Measurements from ENCODE around the gene ST6GALNAC4.
A peak's percentile ranks its signal among the peaks of the same experiment; 100 is the strongest.

The ST6GALNAC4 gene

DNA sequence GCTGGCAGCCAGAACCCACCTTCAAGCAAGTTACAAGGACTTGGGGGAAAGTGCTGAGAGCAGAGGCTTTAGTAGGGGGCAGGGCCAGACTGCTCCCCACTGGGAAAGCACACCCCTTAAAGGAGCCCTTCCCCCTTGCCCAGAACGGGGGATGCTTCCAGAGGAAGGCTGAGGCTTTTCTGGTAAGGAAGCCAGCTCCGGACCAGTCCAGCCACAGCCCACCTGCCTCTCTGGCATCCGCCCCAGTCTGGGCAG lies 25.0 kb upstream of the ST6GALNAC4 start:
- no peak for DNase-seq (ENCODE audit: low spot score)
- Mint-ChIP-seq H3K4me1 (ENCODE audit: low read depth) (peaks cover 27% of the 10 kb centered on the region), H3K9me3 (no peaks in the 10 kb centered on the region), H3K36me3 (ENCODE audit: low read depth) (peaks cover 74% of the 10 kb centered on the region), H3K4me3 (no peak overlapping the region), H3K27ac (peak overlapping the region; percentile 55), H3K27me3 (ENCODE audit: low read depth) (peaks cover 4% of the 10 kb centered on the region)

GRCh38 chr9:127941062-127941960 lies 24.5 kb upstream of the ST6GALNAC4 start:
- H3K4me1 Mint-ChIP-seq (ENCODE audit: low read depth) = peaks cover 33% of the 10 kb centered on the region
- peaks cover 4% of the 10 kb centered on the region for H3K27me3 Mint-ChIP-seq (ENCODE audit: low read depth)
- DNase-seq (ENCODE audit: low spot score) = no peak
- no peak overlapping the region for H3K4me3 Mint-ChIP-seq
- no peaks in the 10 kb centered on the region for H3K9me3 Mint-ChIP-seq
- H3K27ac Mint-ChIP-seq = peak overlapping the region; percentile 55
- peaks cover 76% of the 10 kb centered on the region for H3K36me3 Mint-ChIP-seq (ENCODE audit: low read depth)

- peaks cover 4% of the 10 kb centered on the region for H3K27me3 Mint-ChIP-seq (ENCODE audit: low read depth)
These were observed 23.8 kb upstream of the ST6GALNAC4 start for GRCh38 chr9:127940593-127940992.

DNA sequence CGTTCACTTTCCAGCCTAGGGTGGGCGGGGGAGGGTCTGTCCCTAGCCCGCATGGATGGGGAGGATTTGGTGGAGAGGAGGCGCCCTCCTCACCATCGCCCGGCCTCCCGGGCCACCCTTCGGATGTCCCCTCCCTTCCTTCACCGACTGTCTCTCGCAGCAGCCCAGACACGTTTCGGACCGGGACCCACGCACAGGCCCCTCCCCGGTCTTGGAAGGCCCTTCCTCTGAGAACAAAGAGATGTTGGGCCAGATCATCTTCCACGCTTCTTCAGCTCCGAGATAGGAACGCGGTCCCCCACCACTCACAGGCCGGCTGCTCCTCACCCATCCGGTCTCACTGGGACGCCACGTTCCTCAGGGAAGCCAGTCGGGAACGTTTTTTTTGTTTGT lies 21.5 kb upstream of the ST6GALNAC4 start:
- peak overlapping the region; percentile 59 for H3K27ac Mint-ChIP-seq
- no peak for DNase-seq (ENCODE audit: low spot score)
- peaks cover 75% of the 10 kb centered on the region for H3K36me3 Mint-ChIP-seq (ENCODE audit: low read depth)
- H3K27me3 Mint-ChIP-seq (ENCODE audit: low read depth) = peaks cover 4% of the 10 kb centered on the region
- H3K4me1 Mint-ChIP-seq (ENCODE audit: low read depth) = peaks cover 43% of the 10 kb centered on the region
- H3K9me3 Mint-ChIP-seq = no peaks in the 10 kb centered on the region
- peak overlapping the region; percentile 65 for H3K4me3 Mint-ChIP-seq

More at GRCh38 chr9:127940593-127940992, 23.8 kb upstream of the ST6GALNAC4 start:
- H3K4me3 Mint-ChIP-seq = no peak overlapping the region
- H3K4me1 Mint-ChIP-seq (ENCODE audit: low read depth) = peaks cover 40% of the 10 kb centered on the region
- H3K27ac Mint-ChIP-seq = peak overlapping the region; percentile 16
- peaks cover 81% of the 10 kb centered on the region for H3K36me3 Mint-ChIP-seq (ENCODE audit: low read depth)
- no peaks in the 10 kb centered on the region for H3K9me3 Mint-ChIP-seq
- no peak for DNase-seq (ENCODE audit: low spot score)

- Mint-ChIP-seq H3K9me3 (no peaks in the 10 kb centered on the region), H3K27me3 (ENCODE audit: low read depth) (peaks cover 4% of the 10 kb centered on the region), H3K27ac (peak within 1 kb of the TSS; percentile 96), H3K4me3 (peak within 1 kb of the TSS; percentile 95), H3K36me3 (ENCODE audit: low read depth) (peaks cover 74% of the 10 kb centered on the region), H3K4me1 (ENCODE audit: low read depth) (peaks cover 42% of the 10 kb centered on the region)
- peak; percentile 86 for DNase-seq (ENCODE audit: low spot score)
These were observed 20.8 kb upstream of the ST6GALNAC4 start, which contains the start of gene DPM2 for GRCh38 chr9:127937388-127938297. Gene DPM2 (minus strand): TSS chr9:127937854. CDS start chr9:127937820, 34 bp downstream.

DNA sequence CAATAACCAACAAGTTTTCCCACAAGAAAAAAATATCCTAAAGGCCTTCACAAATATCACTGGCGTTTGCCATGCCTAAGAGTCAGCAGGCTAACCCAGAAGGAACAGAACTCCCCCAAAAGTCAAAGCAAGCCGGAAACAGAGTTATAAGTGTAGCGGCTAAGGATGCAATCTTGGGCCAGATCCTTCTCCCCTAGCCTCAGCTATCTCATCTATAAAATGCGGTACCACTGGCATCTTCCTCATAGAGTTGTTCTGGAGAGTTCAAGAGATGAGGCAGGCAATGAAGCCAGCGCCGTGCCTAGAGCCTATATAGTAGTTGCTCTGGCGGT lies 20.2 kb upstream of the ST6GALNAC4 start:
- Mint-ChIP-seq H3K4me1 (ENCODE audit: low read depth) (peaks cover 42% of the 10 kb centered on the region), H3K27me3 (ENCODE audit: low read depth) (peaks cover 4% of the 10 kb centered on the region), H3K4me3 (peak overlapping the region; percentile 95), H3K9me3 (no peaks in the 10 kb centered on the region), H3K27ac (peak overlapping the region; percentile 96), H3K36me3 (ENCODE audit: low read depth) (peaks cover 68% of the 10 kb centered on the region)
- DNase-seq (ENCODE audit: low spot score) = no peak

GRCh38 chr9:127936347-127936852 lies 19.6 kb upstream of the ST6GALNAC4 start:
- H3K4me1 Mint-ChIP-seq (ENCODE audit: low read depth) = peaks cover 44% of the 10 kb centered on the region
- H3K9me3 Mint-ChIP-seq = no peaks in the 10 kb centered on the region
- H3K27ac Mint-ChIP-seq = peak overlapping the region; percentile 87
- H3K27me3 Mint-ChIP-seq (ENCODE audit: low read depth) = peaks cover 4% of the 10 kb centered on the region
- no peak for DNase-seq (ENCODE audit: low spot score)
- H3K4me3 Mint-ChIP-seq = peak overlapping the region; percentile 95
- peaks cover 62% of the 10 kb centered on the region for H3K36me3 Mint-ChIP-seq (ENCODE audit: low read depth)

- no peaks in the 10 kb centered on the region for H3K9me3 Mint-ChIP-seq
- H3K27me3 Mint-ChIP-seq (ENCODE audit: low read depth) = peaks cover 4% of the 10 kb centered on the region
- peaks cover 56% of the 10 kb centered on the region for H3K36me3 Mint-ChIP-seq (ENCODE audit: low read depth)
- peak overlapping the region; percentile 87 for H3K27ac Mint-ChIP-seq
- H3K4me3 Mint-ChIP-seq = peak overlapping the region; percentile 95
- peaks cover 49% of the 10 kb centered on the region for H3K4me1 Mint-ChIP-seq (ENCODE audit: low read depth)
- DNase-seq (ENCODE audit: low spot score) = peak; percentile 50
These were observed 19.0 kb upstream of the ST6GALNAC4 start for GRCh38 chr9:127935765-127936221.

- no peaks in the 10 kb centered on the region for H3K9me3 Mint-ChIP-seq
- H3K4me3 Mint-ChIP-seq = peak overlapping the region; percentile 21
- no peak for DNase-seq (ENCODE audit: low spot score)
- peaks cover 47% of the 10 kb centered on the region for H3K4me1 Mint-ChIP-seq (ENCODE audit: low read depth)
- H3K36me3 Mint-ChIP-seq (ENCODE audit: low read depth) = peaks cover 47% of the 10 kb centered on the region
- H3K27me3 Mint-ChIP-seq (ENCODE audit: low read depth) = peaks cover 5% of the 10 kb centered on the region
- H3K27ac Mint-ChIP-seq = peak overlapping the region; percentile 18
These were observed 18.1 kb upstream of the ST6GALNAC4 start for GRCh38 chr9:127934986-127935385.

DNA sequence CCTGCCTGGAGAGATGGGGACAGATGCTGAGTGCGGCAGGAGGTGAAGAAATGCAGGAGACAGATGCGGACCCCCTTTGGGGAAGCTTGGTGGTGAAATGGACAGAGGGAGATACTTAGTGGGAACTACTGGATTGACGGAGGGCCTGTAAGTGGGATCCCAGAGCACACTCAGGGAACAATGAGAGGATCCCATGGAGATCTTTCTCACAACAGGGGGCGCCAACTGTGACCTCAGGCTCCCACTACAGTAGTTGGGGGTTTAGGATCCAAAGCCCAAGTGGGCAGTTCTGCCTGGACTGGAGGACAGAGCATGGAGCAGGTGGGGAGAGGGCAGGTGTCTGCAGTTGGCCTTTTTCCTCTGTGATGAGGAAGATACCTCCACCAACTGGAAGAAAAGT lies 17.4 kb upstream of the ST6GALNAC4 start:
- peaks cover 49% of the 10 kb centered on the region for H3K4me1 Mint-ChIP-seq (ENCODE audit: low read depth)
- peaks cover 11% of the 10 kb centered on the region for H3K27me3 Mint-ChIP-seq (ENCODE audit: low read depth)
- H3K9me3 Mint-ChIP-seq = no peaks in the 10 kb centered on the region
- peak overlapping the region; percentile 26 for H3K4me3 Mint-ChIP-seq
- H3K27ac Mint-ChIP-seq = no peak overlapping the region
- H3K36me3 Mint-ChIP-seq (ENCODE audit: low read depth) = peaks cover 46% of the 10 kb centered on the region
- DNase-seq (ENCODE audit: low spot score) = no peak

- Mint-ChIP-seq H3K36me3 (ENCODE audit: low read depth) (peaks cover 24% of the 10 kb centered on the region), H3K27ac (peak overlapping the region; percentile 32)
- no peak for DNase-seq (ENCODE audit: low spot score)
These were observed 14.4 kb upstream of the ST6GALNAC4 start for GRCh38 chr9:127931092-127931881.

DNA sequence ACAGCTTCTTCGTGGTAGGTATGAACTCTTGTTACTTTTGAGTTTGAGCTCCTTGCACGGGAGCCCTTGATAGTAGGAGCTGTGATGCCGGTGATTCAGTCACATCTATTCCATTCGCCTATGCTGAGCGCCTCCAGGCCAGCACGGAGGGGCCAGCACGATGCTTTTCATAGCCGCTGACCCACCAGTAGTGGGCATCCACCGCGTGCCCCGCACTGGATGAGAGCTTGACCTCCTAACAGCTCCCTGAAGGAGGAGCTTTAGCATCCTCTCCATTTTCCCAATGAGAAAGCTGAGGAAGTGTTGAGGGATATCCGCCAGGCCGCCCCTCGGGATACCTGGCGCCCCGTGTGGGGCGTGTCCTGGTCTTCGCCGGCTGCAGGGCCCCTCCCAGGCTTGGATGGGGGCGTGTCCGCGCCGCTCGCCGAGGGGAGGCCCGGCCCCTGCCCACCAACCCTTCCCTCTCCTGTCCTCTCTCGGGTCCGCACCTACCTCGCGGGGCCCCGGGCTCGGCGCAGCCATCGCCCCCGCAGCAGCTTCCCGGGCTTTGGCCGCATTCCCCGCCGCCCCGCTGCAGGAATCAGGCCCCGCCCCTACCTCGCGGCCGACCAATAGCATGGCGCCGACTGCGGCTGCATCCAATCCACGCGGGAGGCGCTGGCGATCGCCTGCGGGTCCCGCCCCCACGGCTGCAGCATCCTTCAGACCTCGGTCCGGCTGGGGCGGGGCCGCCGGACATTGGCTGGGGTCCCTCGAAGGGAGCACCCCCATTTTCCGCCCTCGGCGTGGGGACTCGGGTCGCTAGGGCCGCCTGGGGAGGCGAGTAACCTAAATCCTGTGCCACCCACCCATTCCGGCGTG lies 13.6 kb upstream of the ST6GALNAC4 start, which contains the start of gene PIP5KL1:
Gene PIP5KL1 (minus strand): TSS at position 547 of the 861 bp plus-strand sequence. CDS start 25 bp downstream, at position 522.
- Mint-ChIP-seq H3K4me3 (peak within 1 kb of the TSS; percentile 69), H3K36me3 (ENCODE audit: low read depth) (peaks cover 16% of the 10 kb centered on the region), H3K9me3 (no peaks in the 10 kb centered on the region), H3K27me3 (ENCODE audit: low read depth) (peaks cover 21% of the 10 kb centered on the region), H3K4me1 (ENCODE audit: low read depth) (peaks cover 28% of the 10 kb centered on the region), H3K27ac (peak within 1 kb of the TSS; percentile 32)
- peak; percentile 83 for DNase-seq (ENCODE audit: low spot score)

More at GRCh38 chr9:127931092-127931881, 14.4 kb upstream of the ST6GALNAC4 start:
- Mint-ChIP-seq H3K4me1 (ENCODE audit: low read depth) (peaks cover 36% of the 10 kb centered on the region), H3K9me3 (no peaks in the 10 kb centered on the region), H3K4me3 (peak overlapping the region; percentile 69), H3K27me3 (ENCODE audit: low read depth) (peaks cover 14% of the 10 kb centered on the region)
